AG09309 (cell line): ENCODE measurements around the gene NDUFA13.
A peak's percentile ranks its signal among the peaks of the same experiment; 100 is the strongest.

Source experiments
- DNase-seq: peaks from one replicate; pipeline ENCODE4 v3.0.0-alpha.2; 2010; ENCODE audit warnings: low read depth
- H3K4me3 ChIP-seq: 2 replicates; pipeline ENCODE4 v1.5.1; 2011; ENCODE audit warnings: mild to moderate bottlenecking, low read depth, low read length, moderate library complexity; ENCODE audit not compliant: control insufficient read depth
- CTCF ChIP-seq: IDR thresholded peaks from 2 replicates; pipeline ENCODE4 v1.5.1; 2011; ENCODE audit warnings: mild to moderate bottlenecking, low read depth, low read length, inconsistent platforms; ENCODE audit not compliant: insufficient read depth, control insufficient read depth; ENCODE audit errors: missing control alignments

The NDUFA13 gene

GRCh38 chr19:19534556-19535265 lies 18.7 kb downstream of the NDUFA13 start:
- TF ChIP-seq CTCF, result no peak
- no peak for DNase-seq
- no peak overlapping the region for H3K4me3 ChIP-seq

- TF ChIP-seq CTCF, result no peak
- H3K4me3 ChIP-seq, result no peak overlapping the region
- no peak for DNase-seq
These were observed 19.5 kb downstream of the NDUFA13 start for GRCh38 chr19:19535311-19536191.

GRCh38 chr19:19537075-19538048 lies 21.3 kb downstream of the NDUFA13 start:
- TF ChIP-seq CTCF, result no peak
- no peak overlapping the region for H3K4me3 ChIP-seq
- no peak for DNase-seq

GRCh38 chr19:19538061-19538784 lies 22.2 kb downstream of the NDUFA13 start, which contains the start of gene CILP2:
TSS of gene CILP2 (plus strand) at chr19:19538265. CDS start at chr19:19538350, 85 bp downstream.
- peak within 1 kb of the TSS; percentile 29 for H3K4me3 ChIP-seq
- DNase-seq, result no peak
- TF ChIP-seq CTCF, result no peak

GRCh38 chr19:19538785-19539166 lies 22.8 kb downstream of the NDUFA13 start:
- DNase-seq, result no peak
- peak overlapping the region; percentile 29 for H3K4me3 ChIP-seq
- TF ChIP-seq CTCF, result no peak
